ENCODE results near the gene IL27RA.

IL27RA gene

GRCh38 chr19:13995017-13995728 is 36.4 kb upstream of the IL27RA start:
- no peak overlapping the region for H3K27ac ChIP-seq

DNA sequence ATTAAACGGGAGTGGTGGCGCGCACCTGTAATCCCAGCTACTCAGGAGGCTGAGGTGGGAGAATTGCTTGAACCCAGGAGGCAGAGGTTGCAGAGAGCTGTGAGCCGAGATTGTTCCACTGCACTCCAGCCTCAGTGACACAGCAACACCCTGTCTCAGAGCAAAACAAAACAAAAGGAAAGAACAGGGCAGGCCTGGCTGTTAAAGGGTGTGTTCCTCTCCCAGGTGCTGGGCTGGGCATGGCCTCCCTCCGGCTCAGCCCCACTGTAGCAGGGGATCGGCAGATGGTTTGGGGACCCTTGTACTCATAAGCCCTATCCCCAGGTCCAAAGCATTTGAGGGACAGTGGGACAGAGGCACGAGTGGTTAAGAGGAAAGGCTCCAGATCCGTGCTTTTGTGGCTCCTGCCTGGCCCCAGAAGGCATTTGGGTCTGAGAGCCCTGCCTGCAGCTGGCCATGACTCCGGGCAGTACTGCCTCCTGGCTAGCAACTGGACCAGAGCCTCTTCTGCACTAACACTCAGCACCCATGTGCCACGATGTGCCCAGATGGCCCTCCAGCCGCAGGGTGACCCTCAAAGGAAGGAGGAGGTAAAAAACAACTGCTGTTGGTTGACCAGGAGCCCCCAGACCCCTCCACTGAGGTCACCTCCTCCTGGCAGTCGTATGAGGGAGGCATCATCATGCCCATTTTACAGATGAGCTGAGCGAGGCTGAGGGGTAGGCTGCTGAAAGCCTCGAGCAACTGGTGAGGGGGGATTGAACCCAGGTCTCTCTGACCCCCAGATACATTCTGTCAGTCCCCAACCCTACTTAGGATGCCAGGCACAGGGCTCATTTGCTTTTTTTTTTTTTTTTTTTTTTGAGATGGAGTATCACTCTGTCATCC is 35.4 kb upstream of the IL27RA start:
- H3K27ac ChIP-seq, result no peak overlapping the region

More at GRCh38 chr19:13995017-13995728, 36.4 kb upstream of the IL27RA start:
- TF ChIP-seq CTCF (conservative IDR thresholded peaks at IDR 0.05), result no peak

GRCh38 chr19:13996928-13997630 is 34.5 kb upstream of the IL27RA start:
- no peak overlapping the region for H3K27ac ChIP-seq
- no peak for TF ChIP-seq CTCF (conservative IDR thresholded peaks at IDR 0.05)

More for the DNA sequence above, 35.4 kb upstream of the IL27RA start:
- no peak for TF ChIP-seq CTCF (conservative IDR thresholded peaks at IDR 0.05)

GRCh38 chr19:13997631-13997962 is 34.0 kb upstream of the IL27RA start:
- no peak overlapping the region for H3K27ac ChIP-seq
- TF ChIP-seq CTCF (conservative IDR thresholded peaks at IDR 0.05), result no peak

- no peak overlapping the region for H3K27ac ChIP-seq
- TF ChIP-seq CTCF (conservative IDR thresholded peaks at IDR 0.05), result no peak
Observed at GRCh38 chr19:13998426-13998825, 33.1 kb upstream of the IL27RA start.

GRCh38 chr19:13999085-13999484 is 32.5 kb upstream of the IL27RA start:
- H3K27ac ChIP-seq, result no peak overlapping the region
- no peak for TF ChIP-seq CTCF (conservative IDR thresholded peaks at IDR 0.05)

All from VCaP (cell line).